Tibial nerve (tissue), 4 donors: ENCODE measurements around the gene VSIG10L. TPM values are rescaled to one million over a fixed set of nuclear protein-coding genes. Genes with fewer than 3 reads are reported as not detected.

Experiments used
- DNase-seq, 2 donors: peaks; one replicate each; pipeline ENCODE4 v3.0.0-alpha.2; 2019; ENCODE audit warnings: low spot score in 2 of 2
- H3K27ac ChIP-seq, 4 donors: fragments of 200-600 bp; sonication (generic) in 3 of 4; one replicate each; pipeline ENCODE4 v1.5.1; 2017 to 2019; ENCODE audit warnings: mild to moderate bottlenecking in 1 of 4
- H3K27me3 ChIP-seq, 2 donors: fragments of 200-600 bp; sonication (generic) in 1 of 2; one replicate each; pipeline versions ENCODE4 v1.5.1 to v1.6.0; 2017 to 2019
- H3K36me3 ChIP-seq, 3 donors: fragments of 200-600 bp; sonication (generic); one replicate each; pipeline ENCODE4 v1.5.1; 2018 to 2019
- H3K4me1 ChIP-seq, 4 donors: fragments of 200-600 bp; sonication (generic) in 3 of 4; one replicate each; pipeline ENCODE4 v1.5.1; 2017 to 2019
- H3K4me3 ChIP-seq, 4 donors: fragments of 200-600 bp; sonication (generic) in 3 of 4; one replicate each; pipeline ENCODE4 v1.5.1; 2017 to 2019; ENCODE audit warnings: mild to moderate bottlenecking in 1 of 4, moderate library complexity in 1 of 4
- H3K9me3 ChIP-seq, 4 donors: fragments of 200-600 bp; sonication (generic) in 3 of 4; one replicate each; pipeline ENCODE4 v1.5.1; 2017 to 2019
- EP300 ChIP-seq, 2 donors: sonication (generic); formaldehyde crosslinking; IDR thresholded peaks; one replicate each; pipeline ENCODE4 v1.6.1; 2017; ENCODE audit warnings: antibody characterized with exemption in 2 of 2, mild to moderate bottlenecking in 1 of 2
- POLR2A ChIP-seq, 2 donors: fragments of 450-650 bp; IDR thresholded peaks; one replicate each; pipeline ENCODE4 v1.6.1; 2017; ENCODE audit warnings: antibody characterized with exemption in 2 of 2, mild to moderate bottlenecking in 2 of 2, moderate library complexity in 2 of 2
- WGBS, 2 donors: methylation state at CpG; one replicate each; pipeline ENCODE4 v1.1.5; 2018; 5-methylcytosine and 5-hydroxymethylcytosine counted together
- total RNA-seq, 4 donors: library from RNA; depleted of rRNA; stranded (reverse); fragments of >200 nt; gene quantifications; one replicate each; pipeline ENCODE4 v1.1.0, GENCODE V29; 2016
- TF ChIP-seq, protein P1 (sequence below), 5 experiments: fragments of 200-600 bp in 3 of 5; fragments of 450-650 bp in 2 of 5; sonication (generic) in 3 of 5; IDR thresholded peaks; one replicate each; pipeline ENCODE4 v1.5.1; 2016 to 2019; ENCODE audit warnings: antibody characterized with exemption in 5 of 5, mild to moderate bottlenecking in 3 of 5, moderate library complexity in 2 of 5

Gene VSIG10L
- total RNA-seq, 4 donors from 2014 or later, result 0.44 to 3.7 (median 2.1) TPM

DNA sequence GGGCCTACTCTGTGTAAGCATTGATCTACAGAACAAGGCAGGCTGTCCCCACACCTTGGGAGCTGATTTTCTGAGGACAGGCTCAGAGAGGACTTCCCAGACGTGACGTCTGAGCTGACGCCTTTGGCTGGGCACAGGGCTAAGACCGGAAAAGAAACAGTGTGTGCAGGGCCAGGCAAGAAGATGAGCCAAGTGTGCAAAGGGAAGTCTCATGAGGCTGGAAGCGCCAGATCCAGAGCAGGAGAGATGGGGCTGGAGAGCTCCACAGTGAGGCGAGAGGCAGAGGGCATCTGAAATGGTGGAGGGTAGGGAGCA lies 17.8 kb downstream of the VSIG10L start:
- peaks cover 0 to 68% of the 10 kb centered on the region in 2 donors for H3K27me3 ChIP-seq
- no peaks in the 10 kb centered on the region for H3K36me3 ChIP-seq
- H3K4me3 ChIP-seq, result no peak overlapping the region
- no peaks in the 10 kb centered on the region for H3K9me3 ChIP-seq
- H3K27ac ChIP-seq, result no peak overlapping the region
- no peak for TF ChIP-seq POLR2A (IDR thresholded peaks at IDR 0.05)
- TF ChIP-seq EP300 (IDR thresholded peaks at IDR 0.05), result no peak
- TF ChIP-seq, protein P1, sequence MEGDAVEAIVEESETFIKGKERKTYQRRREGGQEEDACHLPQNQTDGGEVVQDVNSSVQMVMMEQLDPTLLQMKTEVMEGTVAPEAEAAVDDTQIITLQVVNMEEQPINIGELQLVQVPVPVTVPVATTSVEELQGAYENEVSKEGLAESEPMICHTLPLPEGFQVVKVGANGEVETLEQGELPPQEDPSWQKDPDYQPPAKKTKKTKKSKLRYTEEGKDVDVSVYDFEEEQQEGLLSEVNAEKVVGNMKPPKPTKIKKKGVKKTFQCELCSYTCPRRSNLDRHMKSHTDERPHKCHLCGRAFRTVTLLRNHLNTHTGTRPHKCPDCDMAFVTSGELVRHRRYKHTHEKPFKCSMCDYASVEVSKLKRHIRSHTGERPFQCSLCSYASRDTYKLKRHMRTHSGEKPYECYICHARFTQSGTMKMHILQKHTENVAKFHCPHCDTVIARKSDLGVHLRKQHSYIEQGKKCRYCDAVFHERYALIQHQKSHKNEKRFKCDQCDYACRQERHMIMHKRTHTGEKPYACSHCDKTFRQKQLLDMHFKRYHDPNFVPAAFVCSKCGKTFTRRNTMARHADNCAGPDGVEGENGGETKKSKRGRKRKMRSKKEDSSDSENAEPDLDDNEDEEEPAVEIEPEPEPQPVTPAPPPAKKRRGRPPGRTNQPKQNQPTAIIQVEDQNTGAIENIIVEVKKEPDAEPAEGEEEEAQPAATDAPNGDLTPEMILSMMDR (IDR thresholded peaks at IDR 0.05), result no peak
- peaks cover 0 to 16% (median 6%) of the 10 kb centered on the region in 4 donors for H3K4me1 ChIP-seq
- whole genome bisulfite sequencing, 2 donors, result 70 to 73% methylated on average over 6 of the region's 6 CpGs
- DNase-seq, result no peak

DNA sequence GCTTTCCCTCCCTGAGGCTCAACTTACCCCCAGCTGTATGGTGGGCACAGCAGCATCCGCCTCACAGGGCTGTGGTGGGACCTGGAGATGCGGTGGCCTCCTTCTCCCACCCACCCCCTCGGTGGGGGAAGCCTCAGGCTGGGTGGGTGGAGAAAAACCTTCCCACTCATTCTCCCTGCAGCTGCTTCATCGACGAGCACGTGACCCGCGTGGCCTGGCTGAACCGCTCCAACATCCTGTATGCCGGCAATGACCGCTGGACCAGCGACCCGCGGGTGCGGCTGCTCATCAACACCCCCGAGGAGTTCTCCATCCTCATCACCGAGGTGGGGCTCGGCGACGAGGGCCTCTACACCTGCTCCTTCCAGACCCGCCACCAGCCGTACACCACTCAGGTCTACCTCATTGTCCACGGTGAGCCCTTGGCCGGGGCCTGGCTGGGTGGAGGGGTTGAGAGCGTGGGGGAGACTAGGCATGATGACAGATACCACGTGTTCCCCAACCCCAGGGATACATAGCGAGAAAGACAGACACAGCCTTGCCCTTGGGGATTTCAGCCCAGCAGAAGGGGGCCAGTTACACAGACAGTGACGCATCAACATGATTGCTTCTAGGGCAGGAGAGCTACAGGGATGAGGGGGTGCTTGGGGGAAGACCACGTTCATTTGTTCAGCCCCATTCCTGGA lies 18.3 kb downstream of the VSIG10L start:
- Histone ChIP-seq H3K4me3 (no peak overlapping the region), H3K4me1 (peaks cover 0 to 16% (median 6%) of the 10 kb centered on the region in 4 donors), H3K27ac (no peak overlapping the region), H3K36me3 (no peaks in the 10 kb centered on the region), H3K27me3 (peaks cover 0 to 63% of the 10 kb centered on the region in 2 donors), H3K9me3 (no peaks in the 10 kb centered on the region)
- no peak for DNase-seq
- 73 to 78% methylated on average over 29 of the region's 29 CpGs for WGBS, 2 donors
- no peak for TF ChIP-seq EP300 (IDR thresholded peaks at IDR 0.05)

DNA sequence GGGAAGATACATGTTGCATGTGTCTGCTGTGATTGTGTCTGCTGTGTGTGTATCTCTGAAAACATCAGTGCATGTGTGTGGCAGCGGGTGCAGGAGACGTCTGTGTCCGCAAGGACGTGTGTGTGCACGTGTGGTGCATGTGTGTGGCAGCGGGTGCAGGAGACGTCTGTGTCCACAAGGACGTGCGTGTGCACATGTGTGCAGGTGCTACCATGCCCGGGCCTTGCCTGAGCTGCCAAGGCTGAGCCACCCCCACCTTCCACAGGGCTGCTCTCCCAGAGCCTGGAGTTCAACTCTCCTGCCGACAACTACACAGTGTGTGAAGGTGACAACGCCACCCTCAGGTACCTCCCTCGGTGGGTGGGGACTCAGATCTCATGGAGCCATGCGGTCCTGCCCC lies 20.1 kb downstream of the VSIG10L start:
- H3K4me1 ChIP-seq, result peaks cover 0 to 1% (median 0%) of the 10 kb centered on the region in 4 donors
- no peaks in the 10 kb centered on the region for H3K36me3 ChIP-seq
- no peak for TF ChIP-seq POLR2A (IDR thresholded peaks at IDR 0.05)
- 72 to 82% methylated on average over 9 to 13 of the region's 14 CpGs for WGBS, 2 donors
- no peaks in the 10 kb centered on the region for H3K9me3 ChIP-seq
- H3K27ac ChIP-seq, result no peak overlapping the region
- no peak for DNase-seq
- peaks cover 0 to 45% of the 10 kb centered on the region in 2 donors for H3K27me3 ChIP-seq
- no peak overlapping the region for H3K4me3 ChIP-seq

DNA sequence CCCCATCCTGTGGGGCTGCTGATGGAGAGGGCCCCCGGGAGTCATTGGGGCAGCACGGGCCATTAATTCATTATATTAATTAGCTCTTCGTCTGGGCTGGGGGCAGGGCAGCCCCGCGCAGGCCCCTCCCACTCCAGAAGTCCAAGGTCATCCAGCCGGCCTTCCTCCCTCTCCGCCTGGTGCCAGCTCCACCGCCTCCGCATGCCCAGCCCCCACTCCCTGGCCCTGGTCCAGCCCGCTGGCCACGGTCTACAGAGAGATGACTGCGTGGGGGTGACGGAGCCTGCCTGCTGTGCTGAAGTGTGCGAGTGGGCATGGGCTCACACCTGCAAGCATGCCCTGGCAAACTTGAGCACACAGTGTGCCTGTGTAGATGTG lies 21.7 kb downstream of the VSIG10L start:
- H3K36me3 ChIP-seq, result no peaks in the 10 kb centered on the region
- no peak overlapping the region for H3K4me3 ChIP-seq
- 19 to 27% methylated on average over 7 to 9 of the region's 14 CpGs for WGBS, 2 donors
- peaks cover 0 to 5% (median 0%) of the 10 kb centered on the region in 4 donors for H3K9me3 ChIP-seq
- no peak for DNase-seq
- peaks cover 0 to 29% of the 10 kb centered on the region in 2 donors for H3K27me3 ChIP-seq
- TF ChIP-seq, protein P1 (IDR thresholded peaks at IDR 0.05), result no peak
- no peak for TF ChIP-seq POLR2A (IDR thresholded peaks at IDR 0.05)
- TF ChIP-seq EP300 (IDR thresholded peaks at IDR 0.05), result no peak
- no peaks in the 10 kb centered on the region for H3K4me1 ChIP-seq
- no peak overlapping the region for H3K27ac ChIP-seq

DNA sequence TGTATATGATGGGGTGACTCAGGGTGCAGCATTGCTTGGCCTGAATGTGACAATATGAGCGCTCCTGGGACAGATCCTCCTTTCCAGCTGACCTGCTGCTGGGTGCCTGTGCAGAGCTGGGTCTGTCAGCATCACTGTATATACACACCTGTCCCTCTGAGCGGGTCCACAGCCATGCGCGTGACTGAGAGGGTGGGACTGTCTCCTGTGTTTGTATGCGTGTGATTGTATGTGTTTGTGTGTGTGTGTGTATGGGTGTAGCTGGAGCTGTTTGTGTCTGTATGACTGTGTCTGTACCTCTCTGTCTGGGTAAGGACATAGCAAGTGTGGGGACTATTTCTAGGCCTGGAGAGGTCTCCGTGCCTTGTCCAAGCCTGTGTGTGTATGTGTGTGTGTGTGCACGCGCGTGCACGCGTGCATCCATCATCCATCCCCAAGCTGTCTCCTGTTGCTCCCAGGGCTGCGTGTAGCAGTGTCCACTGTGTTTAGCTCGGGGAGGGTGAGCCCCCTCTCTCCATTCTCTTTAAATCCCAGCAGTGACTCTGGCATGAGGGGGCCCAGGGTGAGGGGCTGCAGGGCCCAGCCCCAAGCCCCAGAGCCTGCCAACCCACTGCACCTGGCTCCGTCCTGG lies 22.2 kb downstream of the VSIG10L start:
- H3K4me3 ChIP-seq, result no peak overlapping the region
- no peaks in the 10 kb centered on the region for H3K4me1 ChIP-seq
- H3K36me3 ChIP-seq, result no peaks in the 10 kb centered on the region
- TF ChIP-seq, protein P1 (IDR thresholded peaks at IDR 0.05), result no peak
- TF ChIP-seq POLR2A (IDR thresholded peaks at IDR 0.05), result no peak
- no peak for TF ChIP-seq EP300 (IDR thresholded peaks at IDR 0.05)
- H3K9me3 ChIP-seq, result peaks cover 0 to 8% (median 0%) of the 10 kb centered on the region in 4 donors
- no peak overlapping the region for H3K27ac ChIP-seq
- no peak for DNase-seq
- WGBS, 2 donors, result 64 to 70% methylated on average over 13 to 14 of the region's 14 CpGs
- H3K27me3 ChIP-seq, result peaks cover 0 to 24% of the 10 kb centered on the region in 2 donors
